Stimulated activated CD8-positive, alpha-beta memory T cell treated with anti-CD3 and anti-CD28 coated beads, Interleukin-12 subunit alpha, Interleukin-12 subunit beta, amount 100 ng/mL, for 24 hours (primary cell): ENCODE measurements around the gene PCED1B.
"Not testable (repeated sequence)": the region's sequence is repeated elsewhere in the genome, so short reads cannot be mapped to it uniquely, and the experiment has no call there.

Source experiments
- DNase-seq: peaks from one replicate; pipeline ENCODE4 v3.0.0-alpha.2; 2020; ENCODE audit errors: extremely low read depth

The PCED1B gene

GRCh38 chr12:47272412-47273190, 193.2 kb downstream of the PCED1B start:
- no peak for DNase-seq

GRCh38 chr12:47273191-47273626, 193.8 kb downstream of the PCED1B start:
- no peak for DNase-seq

GRCh38 chr12:47274760-47275159, 195.3 kb downstream of the PCED1B start:
- no peak for DNase-seq

GRCh38 chr12:47276253-47276620, 196.8 kb downstream of the PCED1B start:
- DNase-seq: no peak

GRCh38 chr12:47276621-47277309, 197.3 kb downstream of the PCED1B start:
- no peak for DNase-seq

- DNase-seq: no peak
These were observed 198.6 kb downstream of the PCED1B start for GRCh38 chr12:47277972-47278448.

- DNase-seq: not testable (repeated sequence)
These were observed 200.3 kb downstream of the PCED1B start for GRCh38 chr12:47279758-47280157.

- DNase-seq: no peak
These were observed 201.3 kb downstream of the PCED1B start for GRCh38 chr12:47280543-47281300.

- DNase-seq: no peak
These were observed 202.3 kb downstream of the PCED1B start for GRCh38 chr12:47281667-47282171.

GRCh38 chr12:47282206-47282605, 202.8 kb downstream of the PCED1B start:
- no peak for DNase-seq
